GM19467 (cell line): ENCODE results near the gene KLHDC10.
"Not testable (repeated sequence)": the region's sequence is repeated elsewhere in the genome, so short reads cannot be mapped to it uniquely, and the experiment has no call there.

Experiments
- ATAC-seq: cut with Tn5 transposase; IDR thresholded peaks from one replicate; pipeline ENCODE4 v1.9.1; 2021; ENCODE audit warnings: mild to moderate bottlenecking, moderate library complexity; ENCODE audit not compliant: unreplicated experiment

Gene KLHDC10

GRCh38 chr7:130079846-130080394 lies 9.6 kb downstream of the KLHDC10 start:
- ATAC-seq: no peak

DNA sequence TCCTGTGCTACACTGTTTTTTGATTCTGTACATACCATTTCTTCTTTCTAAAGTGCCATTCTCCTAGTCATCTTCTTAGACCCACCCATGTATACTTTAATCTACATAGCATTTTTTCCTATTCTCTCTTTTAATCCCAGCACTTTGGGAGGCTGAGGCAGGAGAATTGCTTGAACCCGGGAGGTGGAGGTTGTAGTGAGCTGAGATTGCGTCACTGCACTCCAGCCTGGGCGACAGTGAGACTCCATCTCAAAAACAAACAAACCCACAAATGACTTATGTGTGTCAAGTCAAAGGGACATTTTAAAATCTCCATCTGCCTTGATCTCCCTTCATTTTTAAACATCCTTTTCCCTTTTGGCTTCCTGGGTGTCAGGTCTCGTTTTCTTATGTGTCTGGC lies 13.2 kb downstream of the KLHDC10 start:
- ATAC-seq: not testable (repeated sequence)

GRCh38 chr7:130084037-130084875 lies 13.9 kb downstream of the KLHDC10 start:
- ATAC-seq: no peak

- ATAC-seq: not testable (repeated sequence)
These were observed 14.9 kb downstream of the KLHDC10 start for GRCh38 chr7:130085235-130085634.

DNA sequence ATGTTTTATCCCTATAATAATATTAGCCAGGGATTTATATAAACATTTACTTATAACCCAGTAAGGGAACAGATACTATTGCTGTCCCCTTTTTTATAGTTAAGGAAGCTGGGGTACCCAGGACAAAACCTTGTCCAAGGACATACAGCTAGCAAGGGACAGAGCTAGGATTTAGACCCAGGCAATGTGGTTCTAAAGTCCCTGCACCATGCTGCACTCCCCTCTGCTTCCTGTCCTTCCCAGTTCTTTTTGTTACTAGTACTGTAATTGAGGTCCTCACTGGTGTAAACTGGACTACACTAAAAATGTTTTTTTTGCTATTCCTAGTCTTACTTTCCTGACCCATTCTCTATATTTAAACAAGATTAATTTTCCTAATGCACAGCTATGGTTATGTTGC lies 16.6 kb downstream of the KLHDC10 start:
- no peak for ATAC-seq

- ATAC-seq: no peak
These were observed 17.0 kb downstream of the KLHDC10 start for GRCh38 chr7:130087364-130087763.

DNA sequence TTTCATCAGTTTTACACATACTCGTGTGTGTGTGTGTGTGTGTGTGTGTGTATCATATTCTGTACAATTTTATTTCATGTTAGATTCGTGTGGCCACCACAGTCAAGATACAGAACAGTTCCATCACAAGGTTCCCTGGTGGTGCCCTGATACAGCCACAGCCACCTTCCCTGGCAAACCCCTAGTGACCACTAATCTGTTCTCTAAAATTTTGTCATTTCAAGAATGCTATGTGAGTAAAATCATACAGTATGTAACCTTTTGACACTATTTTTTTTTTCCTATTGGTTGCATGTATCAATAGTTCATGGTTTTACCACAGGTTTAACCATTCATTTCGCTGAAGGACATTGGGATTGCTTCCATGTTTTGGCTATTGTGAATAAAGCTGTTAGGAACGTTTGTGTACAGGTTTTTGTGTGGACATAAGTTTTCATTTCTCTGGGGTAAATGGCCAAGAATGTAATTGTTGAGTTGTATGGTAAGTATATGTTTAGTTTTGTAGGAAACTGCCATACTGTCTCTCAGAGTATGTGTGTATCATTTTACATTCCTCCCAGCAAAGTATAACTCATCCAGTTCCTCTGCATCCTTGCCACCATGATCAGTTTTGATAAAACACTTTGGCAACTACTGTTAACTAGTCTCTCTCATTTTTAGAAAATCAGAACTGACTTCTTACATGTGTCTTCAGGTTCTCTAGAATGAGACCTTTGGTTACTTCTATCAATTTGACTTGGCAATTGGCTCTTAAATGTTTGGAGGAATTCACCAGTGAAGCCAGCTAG lies 20.6 kb downstream of the KLHDC10 start:
- ATAC-seq: no peak

- no peak for ATAC-seq
These were observed 21.7 kb downstream of the KLHDC10 start for GRCh38 chr7:130091999-130092398.

GRCh38 chr7:130092598-130092997 lies 22.3 kb downstream of the KLHDC10 start:
- ATAC-seq: no peak

- no peak for ATAC-seq
These were observed 25.5 kb downstream of the KLHDC10 start for GRCh38 chr7:130095812-130096211.

- ATAC-seq: no peak
These were observed 26.0 kb downstream of the KLHDC10 start for GRCh38 chr7:130096243-130096827.

DNA sequence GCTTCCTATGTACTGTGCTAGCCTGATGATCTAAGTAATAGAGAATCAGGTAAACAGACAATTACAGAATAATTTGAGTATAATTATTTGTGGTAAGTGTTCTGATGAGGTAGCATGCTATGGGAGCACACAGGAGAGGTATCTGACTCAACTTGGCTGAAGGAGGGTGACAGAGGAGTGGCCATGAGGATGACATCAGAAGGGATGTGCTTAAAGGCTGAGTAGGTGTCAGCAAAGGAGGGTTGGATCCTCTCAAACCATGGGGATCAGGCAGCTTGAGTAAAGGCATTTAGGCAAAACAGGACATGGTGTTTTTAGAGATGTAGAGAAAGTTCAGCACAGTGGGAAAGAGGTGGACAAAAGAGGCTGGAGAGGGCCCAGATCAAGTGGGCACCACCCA lies 29.0 kb downstream of the KLHDC10 start:
- ATAC-seq: no peak

DNA sequence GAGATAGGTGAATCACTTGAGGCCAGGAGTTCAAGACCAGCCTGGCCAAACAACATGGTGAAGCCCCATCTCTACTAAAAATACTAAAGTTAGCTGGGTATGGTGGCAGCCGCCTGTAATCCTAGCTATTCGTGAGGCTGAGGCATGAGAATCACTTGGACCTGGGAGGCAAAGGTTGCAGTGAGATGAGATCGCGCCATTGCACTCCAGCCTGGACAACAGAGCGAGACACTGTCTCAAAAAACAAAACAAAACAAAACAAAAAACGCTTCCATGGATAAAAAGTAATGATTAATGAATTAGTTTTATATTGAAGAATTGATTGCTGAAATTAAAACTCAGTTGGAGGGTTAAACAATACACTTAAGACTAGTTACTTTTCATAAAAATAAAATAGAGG lies 32.3 kb downstream of the KLHDC10 start:
- no peak for ATAC-seq

DNA sequence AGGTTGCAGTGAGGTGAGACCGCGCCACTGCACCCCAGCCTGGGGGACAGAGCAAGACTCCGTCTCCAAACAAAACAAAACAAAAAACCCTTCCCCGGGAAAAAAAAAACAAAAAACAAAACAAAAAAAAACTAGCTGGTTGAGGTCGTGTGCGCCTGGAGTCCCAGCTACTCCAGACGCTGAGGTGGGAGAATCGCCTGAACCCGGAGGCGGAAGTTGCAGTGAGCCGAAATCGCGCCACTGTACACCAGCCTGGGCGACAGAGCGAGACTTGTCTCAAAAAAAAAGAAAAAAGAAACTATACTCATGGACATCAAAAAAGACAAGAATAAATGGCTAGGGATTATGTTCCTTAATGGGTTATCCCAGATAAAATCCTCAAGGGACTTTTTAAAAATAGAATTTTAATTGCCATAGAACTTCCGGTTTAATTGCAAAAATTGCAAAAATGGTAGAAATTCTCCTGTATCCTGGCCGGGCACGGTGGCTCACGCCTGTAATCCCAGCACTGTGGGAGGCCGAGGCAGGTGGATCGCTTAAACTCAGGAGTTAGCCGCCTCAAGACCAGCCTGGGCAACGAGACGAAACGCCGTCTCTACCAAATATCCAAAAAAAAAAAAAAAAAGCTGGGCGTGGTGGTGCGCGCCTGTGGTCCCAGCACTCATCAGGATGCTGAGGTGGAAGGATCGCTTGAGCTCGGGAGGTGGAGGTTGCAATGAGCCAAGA lies 37.8 kb downstream of the KLHDC10 start:
- no peak for ATAC-seq

GRCh38 chr7:130108809-130109208 lies 38.5 kb downstream of the KLHDC10 start:
- ATAC-seq: no peak

- ATAC-seq: no peak
These were observed 41.8 kb downstream of the KLHDC10 start for GRCh38 chr7:130112093-130112492.

DNA sequence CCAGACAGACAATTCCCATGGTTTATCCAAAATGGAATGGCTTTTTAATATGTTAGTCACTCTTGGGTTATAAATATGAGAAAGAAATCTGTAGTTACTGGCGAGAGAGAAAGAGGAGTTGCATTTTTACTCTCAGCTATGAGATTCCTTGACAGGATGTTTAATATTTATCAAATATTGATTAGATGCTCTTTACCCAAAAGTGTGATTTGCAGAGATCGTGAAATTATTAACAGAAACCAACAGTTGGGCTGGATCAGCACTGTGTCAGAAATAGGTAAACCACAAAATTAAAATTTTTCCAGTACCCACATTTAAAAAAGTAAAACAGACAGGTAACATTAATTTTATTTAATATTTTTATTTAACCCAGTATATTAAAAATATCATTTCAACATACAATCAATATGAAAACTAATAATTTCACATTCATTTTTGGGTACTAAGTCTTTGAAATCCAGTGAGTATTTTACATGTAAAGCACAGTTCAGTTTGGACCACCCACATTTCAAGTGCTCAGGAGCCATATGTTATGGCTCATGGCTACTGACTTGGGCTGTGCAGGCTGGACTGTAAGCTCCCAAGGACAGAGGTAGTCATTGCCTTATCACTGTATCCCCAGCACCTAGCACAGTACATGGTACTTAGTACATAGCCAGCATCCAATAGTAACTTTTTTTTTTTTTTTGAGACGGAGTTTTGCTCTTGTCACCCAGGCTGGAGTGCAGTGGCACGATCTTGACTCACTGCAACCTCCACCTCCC lies 42.5 kb downstream of the KLHDC10 start:
- ATAC-seq: no peak

DNA sequence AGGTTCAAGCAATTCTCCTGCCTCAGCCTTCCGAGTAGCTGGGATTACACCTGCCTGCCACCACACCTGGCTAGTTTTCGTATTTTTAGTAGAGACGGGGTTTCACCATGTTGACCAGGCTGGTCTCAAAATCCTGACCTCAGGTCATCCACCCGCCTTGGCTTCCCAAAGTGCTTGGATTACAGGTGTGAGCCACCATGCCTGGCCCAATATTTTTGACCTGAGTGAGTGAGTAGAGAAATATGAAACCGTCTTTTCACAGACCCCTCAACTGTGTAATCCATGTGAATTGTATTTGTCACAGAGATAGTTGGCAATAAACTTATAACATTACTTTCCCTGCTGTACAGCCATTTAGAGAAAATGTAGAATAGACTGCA lies 43.1 kb downstream of the KLHDC10 start:
- not testable (repeated sequence) for ATAC-seq

DNA sequence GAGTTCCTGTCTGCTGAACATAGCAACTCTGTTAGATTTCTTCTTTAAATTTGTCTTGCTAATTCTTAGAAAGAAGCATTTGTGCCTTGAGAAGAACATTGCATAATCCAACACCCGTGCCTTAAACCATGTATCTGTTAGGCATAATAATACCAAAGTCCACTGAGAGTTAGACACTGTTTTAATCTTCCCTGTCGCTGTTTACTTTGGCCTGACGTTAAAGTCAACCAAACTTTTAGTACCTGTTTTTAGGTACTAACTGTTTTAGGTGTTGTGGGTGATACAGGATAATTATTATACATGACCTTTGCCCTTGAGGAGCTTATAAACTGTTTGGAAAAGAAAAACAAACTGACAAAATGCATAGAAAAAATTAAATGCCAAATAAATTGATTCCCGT lies 43.6 kb downstream of the KLHDC10 start:
- ATAC-seq: no peak

- no peak for ATAC-seq
These were observed 44.0 kb downstream of the KLHDC10 start for GRCh38 chr7:130114374-130114773.
